Hematopoietic multipotent progenitor cell (in vitro differentiated cells): ENCODE results near the gene BPHL. TPM values are rescaled to one million over a fixed set of nuclear protein-coding genes. Genes with fewer than 3 reads are reported as not detected.

Source experiments
- small RNA-seq: library from RNA; depleted of rRNA; stranded (forward); fragments of <200 nt; gene quantifications from one replicate; pipeline ENCODE3, GENCODE V24; 2012
- total RNA-seq: library from RNA; depleted of rRNA; stranded (reverse); fragments of >200 nt; gene quantifications from one replicate; pipeline ENCODE4 v1.2.3, GENCODE V29; 2012

The BPHL gene
- total RNA-seq, 1 donor = 10.5 TPM

Small RNA genes within 50 kb of the gene (small RNA-seq; reads per million reads assigned to genes)
- gene RNA5SP201 = not detected

Other genes with a start within 250 kb of the BPHL start
- 26.4 TPM for gene SERPINB9, start 215.4 kb upstream of the BPHL start, total RNA-seq
- gene SERPINB6, start 147.1 kb upstream of the BPHL start, total RNA-seq = 113 TPM
- gene NQO2, start 118.8 kb upstream of the BPHL start, total RNA-seq = 21.8 TPM
- 13.5 TPM for gene RIPK1, start 50.2 kb upstream of the BPHL start, total RNA-seq
- gene TUBB2A, start 38.8 kb downstream of the BPHL start, total RNA-seq = 8.3 TPM
- gene TUBB2B, start 108.9 kb downstream of the BPHL start, total RNA-seq = 0.54 TPM
- gene PSMG4, start 140.2 kb downstream of the BPHL start, total RNA-seq = 47.7 TPM